GM12801 (cell line): Measurements from ENCODE around the gene LDLRAP1.

Source experiments
- TF ChIP-seq, protein P1 (sequence below): IDR thresholded peaks from one replicate; pipeline ENCODE4 v1.5.1; 2011; ENCODE audit warnings: control low read depth; ENCODE audit not compliant: insufficient read length; ENCODE audit errors: extremely low read depth

Gene LDLRAP1

DNA sequence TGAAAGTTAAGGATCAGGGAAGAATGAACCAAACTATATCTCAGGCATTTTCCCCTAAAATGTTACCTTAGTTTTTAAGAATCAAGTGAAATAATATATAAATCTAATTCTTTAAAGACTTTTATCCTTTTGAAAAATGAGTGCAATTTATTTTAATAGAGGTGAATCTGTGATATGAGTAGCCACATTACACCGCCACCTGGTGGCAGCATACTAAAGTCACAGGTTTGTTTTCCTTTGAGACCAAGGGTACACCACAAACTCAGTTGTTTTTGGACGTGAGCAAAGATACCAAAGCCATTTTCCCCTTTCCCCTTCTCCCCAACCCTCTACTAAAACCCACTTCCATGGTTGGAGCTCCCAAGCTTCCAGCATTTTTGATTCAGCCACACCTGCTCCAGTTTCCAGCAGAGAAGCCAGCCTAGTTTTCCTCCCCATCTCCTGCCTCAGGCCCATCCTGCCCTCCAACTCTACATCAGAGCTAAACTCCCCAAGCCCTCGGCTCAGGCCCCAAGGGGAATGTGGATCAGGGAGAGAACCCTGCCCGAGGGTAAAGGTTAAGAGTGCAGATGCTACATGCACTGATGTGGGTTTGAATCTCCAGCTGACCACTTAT is 22.9 kb upstream of the LDLRAP1 start:
- TF ChIP-seq, protein P1, sequence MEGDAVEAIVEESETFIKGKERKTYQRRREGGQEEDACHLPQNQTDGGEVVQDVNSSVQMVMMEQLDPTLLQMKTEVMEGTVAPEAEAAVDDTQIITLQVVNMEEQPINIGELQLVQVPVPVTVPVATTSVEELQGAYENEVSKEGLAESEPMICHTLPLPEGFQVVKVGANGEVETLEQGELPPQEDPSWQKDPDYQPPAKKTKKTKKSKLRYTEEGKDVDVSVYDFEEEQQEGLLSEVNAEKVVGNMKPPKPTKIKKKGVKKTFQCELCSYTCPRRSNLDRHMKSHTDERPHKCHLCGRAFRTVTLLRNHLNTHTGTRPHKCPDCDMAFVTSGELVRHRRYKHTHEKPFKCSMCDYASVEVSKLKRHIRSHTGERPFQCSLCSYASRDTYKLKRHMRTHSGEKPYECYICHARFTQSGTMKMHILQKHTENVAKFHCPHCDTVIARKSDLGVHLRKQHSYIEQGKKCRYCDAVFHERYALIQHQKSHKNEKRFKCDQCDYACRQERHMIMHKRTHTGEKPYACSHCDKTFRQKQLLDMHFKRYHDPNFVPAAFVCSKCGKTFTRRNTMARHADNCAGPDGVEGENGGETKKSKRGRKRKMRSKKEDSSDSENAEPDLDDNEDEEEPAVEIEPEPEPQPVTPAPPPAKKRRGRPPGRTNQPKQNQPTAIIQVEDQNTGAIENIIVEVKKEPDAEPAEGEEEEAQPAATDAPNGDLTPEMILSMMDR: no peak

DNA sequence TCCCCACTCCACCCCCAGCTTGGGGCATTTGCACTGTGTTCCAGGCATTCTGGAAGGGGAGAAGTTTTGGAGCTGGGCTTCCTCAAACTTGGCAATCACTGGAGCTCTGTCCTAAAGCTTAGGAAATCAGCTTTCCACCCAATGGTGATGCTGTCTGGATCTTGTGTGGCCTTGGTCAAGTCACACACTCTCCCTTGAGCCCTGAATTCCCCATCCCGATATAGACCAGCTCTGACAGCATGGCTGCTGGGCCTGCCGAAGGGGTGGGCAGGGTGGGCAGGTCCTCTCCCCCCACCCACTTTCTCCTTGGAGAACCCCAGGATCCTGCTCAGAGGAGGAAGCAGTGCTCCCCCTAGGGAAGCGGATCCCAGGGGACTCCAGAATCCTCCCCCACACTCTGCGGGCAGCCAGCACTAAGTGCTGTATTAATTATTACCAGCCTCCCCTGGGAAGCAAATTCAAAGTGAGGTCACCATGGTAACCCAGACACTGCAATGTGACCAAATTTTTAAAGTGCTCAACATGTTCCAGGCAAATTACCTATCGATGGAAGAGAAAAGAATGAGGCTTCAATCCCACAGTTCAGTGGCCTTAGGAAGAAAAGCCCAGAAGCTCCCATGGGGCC is 21.3 kb upstream of the LDLRAP1 start:
- TF ChIP-seq, protein P1: no peak

DNA sequence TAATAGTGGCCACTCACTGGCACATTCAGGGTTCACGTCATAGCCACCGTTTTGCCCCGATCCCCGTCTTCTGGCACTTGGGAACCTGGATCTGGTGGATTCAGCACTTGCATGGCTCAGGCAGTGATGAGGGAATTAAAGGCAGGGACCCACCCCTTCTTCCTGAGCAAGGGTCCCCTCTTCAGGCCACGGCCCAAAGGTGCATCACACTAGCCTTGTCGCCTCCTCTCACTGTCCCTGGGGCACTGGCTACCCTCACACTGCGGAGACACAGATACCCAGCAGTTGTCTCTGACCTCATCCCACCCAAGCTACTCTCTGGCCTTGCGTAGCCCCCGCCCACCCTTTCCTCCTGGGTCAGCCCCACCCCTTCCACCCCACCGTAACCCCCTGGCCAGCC is 19.9 kb upstream of the LDLRAP1 start:
- TF ChIP-seq, protein P1: no peak

GRCh38 chr1:25524568-25525360 is 18.6 kb upstream of the LDLRAP1 start:
- TF ChIP-seq, protein P1: no peak

- TF ChIP-seq, protein P1: no peak
Measured at GRCh38 chr1:25525361-25525688, 18.1 kb upstream of the LDLRAP1 start.

DNA sequence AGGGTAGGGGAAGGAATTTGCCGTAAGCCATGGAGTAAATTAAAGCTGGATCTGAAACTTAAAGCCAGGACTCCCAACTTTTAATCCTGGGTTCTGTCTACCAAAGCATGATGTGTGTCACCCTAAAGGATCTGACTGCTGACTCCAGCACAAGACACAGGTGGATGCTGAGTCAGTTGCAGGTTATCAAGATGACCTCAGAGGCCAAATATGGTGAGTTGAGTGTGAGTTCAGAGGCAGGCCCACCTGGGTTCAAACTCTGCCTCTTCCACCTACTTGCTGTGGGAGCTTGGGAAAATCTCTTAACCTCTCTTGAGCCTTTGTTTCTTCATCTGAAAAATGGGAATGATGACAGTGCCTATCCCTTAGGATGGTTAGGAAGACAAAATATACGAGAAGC is 16.7 kb upstream of the LDLRAP1 start:
- TF ChIP-seq, protein P1: no peak

- TF ChIP-seq, protein P1: no peak
Measured at GRCh38 chr1:25527226-25527846, 16.1 kb upstream of the LDLRAP1 start.
